Keratinocyte (primary cell): Measurements from ENCODE around the gene HEXD. TPM values are rescaled to one million over a fixed set of nuclear protein-coding genes. Genes with fewer than 3 reads are reported as not detected.

ENCODE experiments used
- DNase-seq: peaks from one replicate; pipeline ENCODE4 v3.0.0-alpha.2; 2011; ENCODE audit warnings: low read depth, missing footprints, low spot score
- FAIRE-seq: peaks from 2 replicates; lab custom pipeline; 2011; peaks lifted over from hg19 to GRCh38; lab: Jason Lieb, UNC
- H2AFZ ChIP-seq: 2 replicates; pipeline ENCODE4 v1.6.0; 2012; ENCODE audit warnings: low read length, control low read depth, inconsistent platforms; ENCODE audit not compliant: control insufficient read depth
- H3K27ac ChIP-seq: 2 replicates; pipeline ENCODE4 v1.5.1; 2011; ENCODE audit warnings: low read length; ENCODE audit not compliant: control insufficient read depth, insufficient read depth
- H3K27me3 ChIP-seq: 3 replicates; pipeline ENCODE4 v1.6.0; 2011; ENCODE audit warnings: low read length; ENCODE audit not compliant: control insufficient read depth, insufficient read depth; ENCODE audit errors: extremely low read depth
- H3K36me3 ChIP-seq, 2 experiments: 2 replicates in 1 of 2; 3 replicates in 1 of 2; pipeline ENCODE4 v1.5.1; 2011; ENCODE audit warnings: low read length in 2 of 2, mild to moderate bottlenecking in 1 of 2; ENCODE audit not compliant: control insufficient read depth in 2 of 2, insufficient read depth in 2 of 2; ENCODE audit errors: extremely low read depth in 1 of 2
- H3K4me1 ChIP-seq: 3 replicates; pipeline ENCODE4 v1.5.1; 2011; ENCODE audit warnings: low read length; ENCODE audit not compliant: control insufficient read depth, insufficient read depth; ENCODE audit errors: extremely low read depth
- H3K4me2 ChIP-seq: 3 replicates; pipeline ENCODE4 v1.6.0; 2011; ENCODE audit warnings: low read depth, low read length; ENCODE audit not compliant: control insufficient read depth, insufficient read depth; ENCODE audit errors: extremely low read depth
- H3K4me3 ChIP-seq, 3 experiments: fragments of 200-600 bp in 1 of 3; sonication (generic) in 1 of 3; 2 replicates in 2 of 3; 3 replicates in 1 of 3; pipeline ENCODE4 v1.5.1; 2011 to 2016; ENCODE audit warnings: low read length in 3 of 3, mild to moderate bottlenecking in 3 of 3, control low read depth in 2 of 3, inconsistent platforms in 1 of 3, low read depth in 1 of 3, mixed read lengths in 1 of 3, mixed run types in 1 of 3, moderate library complexity in 1 of 3; ENCODE audit not compliant: control insufficient read depth in 2 of 3, insufficient read depth in 2 of 3; ENCODE audit errors: extremely low read depth in 1 of 3
- H3K79me2 ChIP-seq: 2 replicates; pipeline ENCODE4 v1.6.0; 2012; ENCODE audit warnings: low read length; ENCODE audit not compliant: control insufficient read depth, insufficient read depth
- H3K9ac ChIP-seq: 3 replicates; pipeline ENCODE4 v1.6.0; 2011; ENCODE audit warnings: low read length; ENCODE audit not compliant: control insufficient read depth, insufficient read depth; ENCODE audit errors: extremely low read depth
- H3K9me1 ChIP-seq: 3 replicates; pipeline ENCODE4 v1.6.0; 2011; ENCODE audit warnings: low read length; ENCODE audit not compliant: control insufficient read depth, insufficient read depth; ENCODE audit errors: extremely low read depth
- H3K9me3 ChIP-seq: 2 replicates; pipeline ENCODE4 v1.5.1; 2012; ENCODE audit warnings: low read depth, low read length; ENCODE audit not compliant: control insufficient read depth
- H4K20me1 ChIP-seq: 3 replicates; pipeline ENCODE4 v1.6.0; 2011; ENCODE audit warnings: low read length; ENCODE audit not compliant: control insufficient read depth, insufficient read depth; ENCODE audit errors: extremely low read depth
- CTCF ChIP-seq, 3 experiments: IDR thresholded peaks in 1 of 3; conservative IDR thresholded peaks in 1 of 3; optimal IDR thresholded peaks in 1 of 3; 2 replicates in 2 of 3; 3 replicates in 1 of 3; pipeline versions ENCODE3 to v1.5.1; 2011; ENCODE audit warnings: low read length in 3 of 3, mild to moderate bottlenecking in 3 of 3, moderate library complexity in 2 of 3, control low read depth in 1 of 3, inconsistent platforms in 1 of 3; ENCODE audit not compliant: insufficient read depth in 2 of 3; ENCODE audit errors: extremely low read depth in 1 of 3
- EZH2 ChIP-seq: IDR thresholded peaks from one replicate; pipeline ENCODE4 v1.6.1; 2012; ENCODE audit warnings: inconsistent platforms, mild to moderate bottlenecking, low read length, moderate library complexity
- dilution Hi-C: fragments of 300-500 bp; cut with MboI; formaldehyde crosslinking; loops from one replicate; pipeline ENCODE4 v1.7.0; 2020; ENCODE audit warnings: low sequenced_read_pairs; ENCODE audit not compliant: extremely low pct_ligation_motif_present
- polyA plus RNA-seq, 5 experiments: library from polyadenylated mRNA; depleted of rRNA in 3 of 5; stranded (reverse) in 3 of 5; stranded (forward) in 1 of 5; unstranded in 1 of 5; fragments of >200 nt; gene quantifications; 1 replicate in 1 of 5; 2 replicates in 3 of 5; 3 replicates in 1 of 5; pipeline versions ENCODE4 v1.2.1 to v1.2.3, GENCODE V29; 2011 to 2012; ENCODE audit warnings: missing spikeins in 2 of 5, low read depth in 1 of 5, low replicate concordance in 1 of 5

HEXD gene
- polyA plus RNA-seq, 1 donor (not counting 4 experiments of a cell fraction or from before 2014, with no cell fraction given) = 5.6 TPM

- peaks cover 7 to 14% of the 10 kb centered on the region in 2 experiments for H3K36me3 ChIP-seq
- no peaks in the 10 kb centered on the region for H3K9me3 ChIP-seq
- dilution Hi-C loops = no loop called here
- no peaks in the 10 kb centered on the region for H4K20me1 ChIP-seq
- no peaks in the 10 kb centered on the region for H3K4me1 ChIP-seq
- no peak overlapping the region for H2AFZ ChIP-seq
- no peaks in the 10 kb centered on the region for H3K9me1 ChIP-seq
- no peak for FAIRE-seq
- H3K9ac ChIP-seq = no peak overlapping the region
- no peak overlapping the region for H3K4me2 ChIP-seq
- TF ChIP-seq EZH2 (no peak), CTCF (optimal IDR thresholded peaks at IDR 0.05 in 1 of 3, IDR thresholded peaks at IDR 0.05 in 1 of 3, conservative IDR thresholded peaks at IDR 0.05 in 1 of 3; ENCODE audit: extremely low read depth in 1 of 3, insufficient read depth in 2 of 3, low read length in 3 of 3) (no peak)
- no peaks in the 10 kb centered on the region for H3K79me2 ChIP-seq
- no peak for DNase-seq
- no peak overlapping the region for H3K4me3 ChIP-seq
- H3K27ac ChIP-seq = no peak overlapping the region
- H3K27me3 ChIP-seq = no peaks in the 10 kb centered on the region
Measured at GRCh38 chr17:82442643-82443464, 24.7 kb downstream of the HEXD start.

- dilution Hi-C loops = no loop called here
- Histone ChIP-seq H3K79me2 (no peaks in the 10 kb centered on the region), H3K9me3 (no peaks in the 10 kb centered on the region), H3K9ac (no peak overlapping the region), H4K20me1 (no peaks in the 10 kb centered on the region), H3K4me2 (no peak overlapping the region), H3K4me1 (no peaks in the 10 kb centered on the region), H3K9me1 (no peaks in the 10 kb centered on the region), H3K27ac (no peak overlapping the region), H3K27me3 (no peaks in the 10 kb centered on the region), H3K36me3 (peaks cover 7 to 14% of the 10 kb centered on the region in 2 experiments), H3K4me3 (no peak overlapping the region), H2AFZ (no peak overlapping the region)
- DNase-seq (no peak), FAIRE-seq (no peak)
- no peak for TF ChIP-seq CTCF (optimal IDR thresholded peaks at IDR 0.05 in 1 of 3, IDR thresholded peaks at IDR 0.05 in 1 of 3, conservative IDR thresholded peaks at IDR 0.05 in 1 of 3; ENCODE audit: extremely low read depth in 1 of 3, insufficient read depth in 2 of 3, low read length in 3 of 3)
- no peak for TF ChIP-seq EZH2
Measured at GRCh38 chr17:82443465-82444283, 25.5 kb downstream of the HEXD start.
